ENCODE results near the gene ATAD3A.
A peak's percentile ranks its signal among the peaks of the same experiment; 100 is the strongest.
"Not testable (repeated sequence)": the region's sequence is repeated elsewhere in the genome, so short reads cannot be mapped to it uniquely, and the experiment has no call there.

The ATAD3A gene

GRCh38 chr1:1511533-1512285 lies at the start of gene ATAD3A:
Gene ATAD3A, plus strand, starts transcription at chr1:1512162. Its CDS starts 107 bp downstream, at chr1:1512269.
- peak; percentile 96 for DNase-seq (ENCODE audit: low spot score)

GRCh38 chr1:1462318-1462966 lies 49.5 kb upstream of the ATAD3A start:
- DNase-seq (ENCODE audit: low spot score): no peak

GRCh38 chr1:1463312-1463711 lies 48.6 kb upstream of the ATAD3A start:
- no peak for DNase-seq (ENCODE audit: low spot score)

GRCh38 chr1:1468196-1468985 lies 43.6 kb upstream of the ATAD3A start:
- DNase-seq (ENCODE audit: low spot score): not testable (repeated sequence)

- DNase-seq (ENCODE audit: low spot score): no peak
Observed at GRCh38 chr1:1470626-1471388, 41.2 kb upstream of the ATAD3A start.

GRCh38 chr1:1471389-1472052 lies 40.4 kb upstream of the ATAD3A start, which contains the start of gene ATAD3B:
Gene ATAD3B, plus strand, starts transcription at chr1:1471765. Its CDS starts 120 bp downstream, at chr1:1471885.
- peak; percentile 89 for DNase-seq (ENCODE audit: low spot score)

- DNase-seq (ENCODE audit: low spot score): not testable (repeated sequence)
Observed at GRCh38 chr1:1472053-1472876, 39.7 kb upstream of the ATAD3A start.

GRCh38 chr1:1476011-1476410 lies 36.0 kb upstream of the ATAD3A start:
- not testable (repeated sequence) for DNase-seq (ENCODE audit: low spot score)

GRCh38 chr1:1477206-1477605 lies 34.8 kb upstream of the ATAD3A start:
- no peak for DNase-seq (ENCODE audit: low spot score)

- DNase-seq (ENCODE audit: low spot score): no peak
Observed at GRCh38 chr1:1479547-1480487, 32.1 kb upstream of the ATAD3A start.

- not testable (repeated sequence) for DNase-seq (ENCODE audit: low spot score)
Observed at GRCh38 chr1:1480488-1480867, 31.5 kb upstream of the ATAD3A start.

- not testable (repeated sequence) for DNase-seq (ENCODE audit: low spot score)
Observed at GRCh38 chr1:1481811-1482210, 30.2 kb upstream of the ATAD3A start.

GRCh38 chr1:1482856-1483255 lies 29.1 kb upstream of the ATAD3A start:
- DNase-seq (ENCODE audit: low spot score): no peak

- no peak for DNase-seq (ENCODE audit: low spot score)
Observed at GRCh38 chr1:1483714-1484113, 28.2 kb upstream of the ATAD3A start.

GRCh38 chr1:1484976-1485750 lies 26.8 kb upstream of the ATAD3A start:
- not testable (repeated sequence) for DNase-seq (ENCODE audit: low spot score)

GRCh38 chr1:1485755-1486317 lies 26.1 kb upstream of the ATAD3A start:
- not testable (repeated sequence) for DNase-seq (ENCODE audit: low spot score)

- DNase-seq (ENCODE audit: low spot score): no peak
Observed at GRCh38 chr1:1487701-1488100, 24.3 kb upstream of the ATAD3A start.

GRCh38 chr1:1489231-1489630 lies 22.7 kb upstream of the ATAD3A start:
- no peak for DNase-seq (ENCODE audit: low spot score)
